Activated naive CD4-positive, alpha-beta T cell treated with anti-CD3 and anti-CD28 coated beads for 36 hours (primary cell): ENCODE measurements around the gene DLG2. TPM values are rescaled to one million over a fixed set of nuclear protein-coding genes. Genes with fewer than 3 reads are reported as not detected.

ENCODE experiments used
- CTCF ChIA-PET: fragments of 350-600 bp; sonication (Branson Sonifier 250); formaldehyde crosslinking; loops from one replicate; lab custom pipeline; 2021; ENCODE audit warnings: antibody characterized with exemption; lab: Charles Lee
- DNase-seq: peaks from one replicate; pipeline ENCODE4 v3.0.0-alpha.2; 2020
- H3K27ac Mint-ChIP-seq: one replicate; pipeline ENCODE4 v1.8.0; 2021; ENCODE audit warnings: mild to moderate bottlenecking, mixed read lengths
- H3K27me3 Mint-ChIP-seq: one replicate; pipeline ENCODE4 v1.8.0; 2021; ENCODE audit warnings: low read depth, mixed read lengths
- H3K36me3 Mint-ChIP-seq: one replicate; pipeline ENCODE4 v1.8.0; 2021; ENCODE audit warnings: low read depth, mixed read lengths
- H3K4me1 Mint-ChIP-seq: one replicate; pipeline ENCODE4 v1.8.0; 2021; ENCODE audit warnings: low read depth, mixed read lengths
- H3K4me3 Mint-ChIP-seq: one replicate; pipeline ENCODE4 v1.8.0; 2021; ENCODE audit warnings: mild to moderate bottlenecking, moderate library complexity, mixed read lengths
- H3K9me3 Mint-ChIP-seq: one replicate; pipeline ENCODE4 v1.8.0; 2021; ENCODE audit warnings: mixed read lengths
- intact Hi-C: fragments of 100-400 bp; cut with micrococcal nuclease; formaldehyde crosslinking; loops from one replicate; pipeline ENCODE4 v1.15.1; 2023
- total RNA-seq, 2 experiments: library from RNA; stranded (reverse); gene quantifications; one replicate each; pipeline ENCODE4 v1.2.3, GENCODE V29; 2021

The DLG2 gene
- total RNA-seq, 2 experiments from 2014 or later: 3.3 to 4.6 TPM

GRCh38 chr11:85539029-85539689, 88.0 kb downstream of the DLG2 start:
- Mint-ChIP-seq H3K27ac (no peak overlapping the region), H3K27me3 (no peaks in the 10 kb centered on the region), H3K4me1 (no peaks in the 10 kb centered on the region), H3K4me3 (no peak overlapping the region), H3K36me3 (peaks cover 9% of the 10 kb centered on the region), H3K9me3 (peaks cover 11% of the 10 kb centered on the region)
- DNase-seq: no peak
- intact Hi-C loops: no loop called here
- CTCF ChIA-PET: no interaction called here

- DNase-seq: no peak
- intact Hi-C loops: no loop called here
- Mint-ChIP-seq H3K4me3 (no peak overlapping the region), H3K4me1 (no peaks in the 10 kb centered on the region), H3K27ac (no peak overlapping the region), H3K9me3 (peaks cover 11% of the 10 kb centered on the region), H3K36me3 (peaks cover 9% of the 10 kb centered on the region), H3K27me3 (no peaks in the 10 kb centered on the region)
- CTCF ChIA-PET: no interaction called here
These were observed 90.7 kb downstream of the DLG2 start for GRCh38 chr11:85536438-85536837.

- Mint-ChIP-seq H3K27ac (no peak overlapping the region), H3K36me3 (peaks cover 9% of the 10 kb centered on the region), H3K4me1 (no peaks in the 10 kb centered on the region), H3K27me3 (no peaks in the 10 kb centered on the region), H3K4me3 (no peak overlapping the region), H3K9me3 (peaks cover 11% of the 10 kb centered on the region)
- intact Hi-C loops: no loop called here
- CTCF ChIA-PET: no interaction called here
- DNase-seq: no peak
These were observed 92.3 kb downstream of the DLG2 start for GRCh38 chr11:85534806-85535205.

- no peak overlapping the region for H3K4me3 Mint-ChIP-seq
- DNase-seq: no peak
- CTCF ChIA-PET: no interaction called here
These were observed 95.8 kb downstream of the DLG2 start for GRCh38 chr11:85531191-85531897.

GRCh38 chr11:85530634-85531033, 96.5 kb downstream of the DLG2 start:
- Mint-ChIP-seq H3K27ac (no peak overlapping the region), H3K4me3 (no peak overlapping the region), H3K27me3 (no peaks in the 10 kb centered on the region), H3K9me3 (peaks cover 5% of the 10 kb centered on the region), H3K4me1 (no peaks in the 10 kb centered on the region), H3K36me3 (peaks cover 3% of the 10 kb centered on the region)
- CTCF ChIA-PET: no interaction called here
- intact Hi-C loops: no loop called here
- no peak for DNase-seq

More at GRCh38 chr11:85531191-85531897, 95.8 kb downstream of the DLG2 start:
- peaks cover 5% of the 10 kb centered on the region for H3K9me3 Mint-ChIP-seq
- peaks cover 6% of the 10 kb centered on the region for H3K36me3 Mint-ChIP-seq
- H3K27ac Mint-ChIP-seq: no peak overlapping the region
- intact Hi-C loops: no loop called here
- no peaks in the 10 kb centered on the region for H3K4me1 Mint-ChIP-seq
- H3K27me3 Mint-ChIP-seq: no peaks in the 10 kb centered on the region

GRCh38 chr11:85526564-85526963, 100.6 kb downstream of the DLG2 start:
- intact Hi-C loops: no loop called here

GRCh38 chr11:85525686-85526085, 101.5 kb downstream of the DLG2 start:
- Mint-ChIP-seq H3K36me3 (peaks cover 4% of the 10 kb centered on the region), H3K4me3 (no peak overlapping the region), H3K9me3 (peaks cover 16% of the 10 kb centered on the region), H3K4me1 (no peaks in the 10 kb centered on the region), H3K27me3 (no peaks in the 10 kb centered on the region), H3K27ac (no peak overlapping the region)
- intact Hi-C loops: no loop called here
- no peak for DNase-seq
- CTCF ChIA-PET: no interaction called here

More at GRCh38 chr11:85526564-85526963, 100.6 kb downstream of the DLG2 start:
- no peaks in the 10 kb centered on the region for H3K27me3 Mint-ChIP-seq
- no peak overlapping the region for H3K4me3 Mint-ChIP-seq
- no peak for DNase-seq
- H3K36me3 Mint-ChIP-seq: peaks cover 4% of the 10 kb centered on the region
- no peak overlapping the region for H3K27ac Mint-ChIP-seq
- CTCF ChIA-PET: no interaction called here
- no peaks in the 10 kb centered on the region for H3K4me1 Mint-ChIP-seq
- peaks cover 14% of the 10 kb centered on the region for H3K9me3 Mint-ChIP-seq

- CTCF ChIA-PET: no interaction called here
These were observed 109.9 kb downstream of the DLG2 start for GRCh38 chr11:85517272-85517671.

GRCh38 chr11:85495918-85496317, 131.2 kb downstream of the DLG2 start:
- Mint-ChIP-seq H3K36me3 (no peaks in the 10 kb centered on the region), H3K9me3 (peaks cover 26% of the 10 kb centered on the region), H3K4me1 (no peaks in the 10 kb centered on the region), H3K4me3 (no peak overlapping the region), H3K27me3 (no peaks in the 10 kb centered on the region), H3K27ac (no peak overlapping the region)
- DNase-seq: no peak
- intact Hi-C loops: no loop called here
- CTCF ChIA-PET: no interaction called here

More at GRCh38 chr11:85517272-85517671, 109.9 kb downstream of the DLG2 start:
- no peak overlapping the region for H3K27ac Mint-ChIP-seq
- DNase-seq: no peak
- peaks cover 2% of the 10 kb centered on the region for H3K36me3 Mint-ChIP-seq
- no peaks in the 10 kb centered on the region for H3K4me1 Mint-ChIP-seq
- H3K9me3 Mint-ChIP-seq: peaks cover 10% of the 10 kb centered on the region
- H3K4me3 Mint-ChIP-seq: no peak overlapping the region
- no peaks in the 10 kb centered on the region for H3K27me3 Mint-ChIP-seq
- intact Hi-C loops: no loop called here

- CTCF ChIA-PET: interaction anchor here (0.7 kb wide), 1 partner anchor 218 kb away, joined by 3 read pairs; no protein-coding TSS in a partner anchor
- Mint-ChIP-seq H3K4me1 (no peaks in the 10 kb centered on the region), H3K27ac (no peak overlapping the region), H3K27me3 (no peaks in the 10 kb centered on the region), H3K4me3 (no peak overlapping the region), H3K9me3 (peaks cover 28% of the 10 kb centered on the region), H3K36me3 (no peaks in the 10 kb centered on the region)
- intact Hi-C loops: no loop called here
- DNase-seq: no peak
These were observed 132.7 kb downstream of the DLG2 start for GRCh38 chr11:85494396-85494795.

GRCh38 chr11:85485902-85486301, 141.2 kb downstream of the DLG2 start:
- intact Hi-C loops: no loop called here
- Mint-ChIP-seq H3K27ac (no peak overlapping the region), H3K36me3 (no peaks in the 10 kb centered on the region), H3K27me3 (no peaks in the 10 kb centered on the region), H3K9me3 (peaks cover 43% of the 10 kb centered on the region), H3K4me3 (no peak overlapping the region), H3K4me1 (no peaks in the 10 kb centered on the region)
- CTCF ChIA-PET: no interaction called here
- no peak for DNase-seq

GRCh38 chr11:85483861-85484260, 143.3 kb downstream of the DLG2 start:
- Mint-ChIP-seq H3K9me3 (peaks cover 35% of the 10 kb centered on the region), H3K36me3 (no peaks in the 10 kb centered on the region), H3K27me3 (no peaks in the 10 kb centered on the region), H3K27ac (no peak overlapping the region), H3K4me3 (no peak overlapping the region), H3K4me1 (no peaks in the 10 kb centered on the region)
- intact Hi-C loops: no loop called here
- CTCF ChIA-PET: no interaction called here
- DNase-seq: no peak

GRCh38 chr11:85481862-85482261, 145.3 kb downstream of the DLG2 start:
- intact Hi-C loops: no loop called here
- H3K27me3 Mint-ChIP-seq: no peaks in the 10 kb centered on the region
- CTCF ChIA-PET: no interaction called here
- H3K9me3 Mint-ChIP-seq: peaks cover 23% of the 10 kb centered on the region
- no peak overlapping the region for H3K27ac Mint-ChIP-seq
- H3K4me3 Mint-ChIP-seq: no peak overlapping the region
- H3K4me1 Mint-ChIP-seq: no peaks in the 10 kb centered on the region
- DNase-seq: no peak
- H3K36me3 Mint-ChIP-seq: no peaks in the 10 kb centered on the region
